Measurements from ENCODE around the gene ARHGEF9.
A peak's percentile ranks its signal among the peaks of the same experiment; 100 is the strongest.

ARHGEF9 gene

DNA sequence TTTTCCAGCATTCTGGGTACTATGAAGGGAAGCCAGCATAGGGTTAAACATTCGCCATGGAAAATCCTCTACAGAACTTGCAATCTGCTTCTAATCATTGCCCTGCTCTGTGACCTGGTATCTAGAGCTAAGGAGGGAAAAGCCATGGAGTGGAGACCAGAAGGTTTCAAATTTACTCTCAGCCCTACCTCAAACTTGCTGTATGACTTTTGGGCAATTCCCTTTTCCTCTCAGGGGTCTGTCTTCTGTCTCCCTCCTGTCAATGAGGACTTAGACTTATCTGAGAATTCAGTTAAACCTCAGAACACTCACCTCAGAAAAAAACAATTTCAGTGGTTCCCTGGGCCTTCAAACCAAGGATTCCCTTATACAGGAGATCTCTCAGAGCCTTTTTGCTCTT, 29.1 kb downstream of the ARHGEF9 start (continued):
- TF ChIP-seq, protein P1, sequence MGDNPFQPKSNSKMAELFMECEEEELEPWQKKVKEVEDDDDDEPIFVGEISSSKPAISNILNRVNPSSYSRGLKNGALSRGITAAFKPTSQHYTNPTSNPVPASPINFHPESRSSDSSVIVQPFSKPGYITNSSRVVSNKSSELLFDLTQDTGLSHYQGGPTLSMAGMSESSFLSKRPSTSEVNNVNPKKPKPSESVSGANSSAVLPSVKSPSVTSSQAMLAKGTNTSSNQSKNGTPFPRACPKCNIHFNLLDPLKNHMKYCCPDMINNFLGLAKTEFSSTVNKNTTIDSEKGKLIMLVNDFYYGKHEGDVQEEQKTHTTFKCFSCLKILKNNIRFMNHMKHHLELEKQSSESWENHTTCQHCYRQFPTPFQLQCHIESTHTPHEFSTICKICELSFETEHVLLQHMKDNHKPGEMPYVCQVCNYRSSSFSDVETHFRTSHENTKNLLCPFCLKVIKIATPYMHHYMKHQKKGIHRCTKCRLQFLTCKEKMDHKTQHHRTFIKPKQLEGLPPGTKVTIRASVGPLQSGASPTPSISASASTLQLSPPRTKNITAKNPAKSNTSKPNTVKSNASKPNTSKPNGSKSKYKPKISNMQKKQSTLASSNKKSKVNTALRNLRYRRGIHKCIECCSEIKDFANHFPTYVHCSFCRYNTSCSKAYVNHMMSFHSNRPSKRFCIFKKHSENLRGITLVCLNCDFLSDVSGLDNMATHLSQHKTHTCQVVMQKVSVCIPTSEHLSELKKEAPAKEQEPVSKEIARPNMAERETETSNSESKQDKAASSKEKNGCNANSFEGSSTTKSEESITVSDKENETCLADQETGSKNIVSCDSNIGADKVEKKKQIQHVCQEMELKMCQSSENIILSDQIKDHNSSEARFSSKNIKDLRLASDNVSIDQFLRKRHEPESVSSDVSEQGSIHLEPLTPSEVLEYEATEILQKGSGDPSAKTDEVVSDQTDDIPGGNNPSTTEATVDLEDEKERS (tag by site-specific recombination; IDR thresholded peaks at IDR 0.05): no peak
- TF ChIP-seq ZNF626 (tag by site-specific recombination; IDR thresholded peaks at IDR 0.05) (no peak), TRIM28 (IDR thresholded peaks at IDR 0.05; ENCODE audit: borderline replicate concordance, low read length) (no peak)

DNA sequence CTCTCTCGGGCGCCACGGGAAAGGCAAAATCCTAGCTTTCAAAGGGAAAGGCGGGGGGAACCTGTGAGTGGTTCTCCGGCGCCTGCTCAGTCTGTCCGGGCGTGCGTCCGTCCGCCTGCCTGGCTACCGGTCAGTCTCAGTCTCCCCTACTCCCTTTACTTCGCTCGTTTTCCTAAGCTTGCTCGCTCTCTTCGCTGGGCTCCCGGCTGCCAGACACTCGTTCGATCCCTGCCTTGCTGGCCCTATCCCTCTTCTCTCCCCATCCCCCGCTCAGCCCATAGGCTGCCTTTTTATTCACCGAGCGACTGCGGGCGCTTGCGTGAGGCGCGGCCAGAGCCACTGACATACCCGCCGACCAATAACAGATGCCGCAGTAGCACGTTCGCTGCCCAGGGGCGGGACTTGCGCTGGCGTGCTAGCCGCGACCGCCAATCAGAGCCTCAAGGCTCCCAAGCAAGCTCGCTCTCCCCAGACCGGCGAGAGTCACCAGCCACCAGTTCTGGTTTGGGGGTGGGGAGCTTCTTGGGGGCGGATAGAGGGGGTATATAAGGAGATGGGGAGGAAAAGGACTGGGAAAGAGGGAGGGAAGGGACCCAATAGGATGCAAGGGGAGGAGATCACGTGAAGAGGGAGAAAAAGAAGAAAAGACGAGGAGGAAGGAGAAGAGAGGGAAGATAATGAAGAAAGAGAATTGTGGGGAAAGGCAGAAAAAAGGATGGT, 30.0 kb downstream of the ARHGEF9 start:
- no peaks in the 10 kb centered on the region for H3K36me3 ChIP-seq (ENCODE audit: control insufficient read depth in 2 of 2, insufficient read depth in 1 of 2, low read length in 2 of 2)
- ChIA-PET CTCF (interaction anchor here (0.7 kb wide), 2 partner anchors 36 to 643 kb away, joined by 3 read pairs; no protein-coding TSS in a partner anchor), POLR2A (interaction anchor here (0.7 to 1.0 kb wide), 6 partner anchors 9 to 1280 kb away, joined by 3 to 4 read pairs (median 3); partner anchors contain the start of genes AMER1 and ZC3H12B)
- H3K4me1 ChIP-seq (ENCODE audit: control insufficient read depth, insufficient read depth, low read length): no peaks in the 10 kb centered on the region
- peaks cover 3% of the 10 kb centered on the region; the same call in 1 of the 2 replicates for H3K9me3 ChIP-seq (ENCODE audit: control insufficient read depth, insufficient read depth, low read depth, low read length)
- peak overlapping the region; percentile 64 for H3K4me3 ChIP-seq (ENCODE audit: low read depth, low read length)
- peak overlapping the region; percentile 75 for H3K27ac ChIP-seq (ENCODE audit: extremely low read depth, low read depth, low read length)
- TF ChIP-seq, protein P2, sequence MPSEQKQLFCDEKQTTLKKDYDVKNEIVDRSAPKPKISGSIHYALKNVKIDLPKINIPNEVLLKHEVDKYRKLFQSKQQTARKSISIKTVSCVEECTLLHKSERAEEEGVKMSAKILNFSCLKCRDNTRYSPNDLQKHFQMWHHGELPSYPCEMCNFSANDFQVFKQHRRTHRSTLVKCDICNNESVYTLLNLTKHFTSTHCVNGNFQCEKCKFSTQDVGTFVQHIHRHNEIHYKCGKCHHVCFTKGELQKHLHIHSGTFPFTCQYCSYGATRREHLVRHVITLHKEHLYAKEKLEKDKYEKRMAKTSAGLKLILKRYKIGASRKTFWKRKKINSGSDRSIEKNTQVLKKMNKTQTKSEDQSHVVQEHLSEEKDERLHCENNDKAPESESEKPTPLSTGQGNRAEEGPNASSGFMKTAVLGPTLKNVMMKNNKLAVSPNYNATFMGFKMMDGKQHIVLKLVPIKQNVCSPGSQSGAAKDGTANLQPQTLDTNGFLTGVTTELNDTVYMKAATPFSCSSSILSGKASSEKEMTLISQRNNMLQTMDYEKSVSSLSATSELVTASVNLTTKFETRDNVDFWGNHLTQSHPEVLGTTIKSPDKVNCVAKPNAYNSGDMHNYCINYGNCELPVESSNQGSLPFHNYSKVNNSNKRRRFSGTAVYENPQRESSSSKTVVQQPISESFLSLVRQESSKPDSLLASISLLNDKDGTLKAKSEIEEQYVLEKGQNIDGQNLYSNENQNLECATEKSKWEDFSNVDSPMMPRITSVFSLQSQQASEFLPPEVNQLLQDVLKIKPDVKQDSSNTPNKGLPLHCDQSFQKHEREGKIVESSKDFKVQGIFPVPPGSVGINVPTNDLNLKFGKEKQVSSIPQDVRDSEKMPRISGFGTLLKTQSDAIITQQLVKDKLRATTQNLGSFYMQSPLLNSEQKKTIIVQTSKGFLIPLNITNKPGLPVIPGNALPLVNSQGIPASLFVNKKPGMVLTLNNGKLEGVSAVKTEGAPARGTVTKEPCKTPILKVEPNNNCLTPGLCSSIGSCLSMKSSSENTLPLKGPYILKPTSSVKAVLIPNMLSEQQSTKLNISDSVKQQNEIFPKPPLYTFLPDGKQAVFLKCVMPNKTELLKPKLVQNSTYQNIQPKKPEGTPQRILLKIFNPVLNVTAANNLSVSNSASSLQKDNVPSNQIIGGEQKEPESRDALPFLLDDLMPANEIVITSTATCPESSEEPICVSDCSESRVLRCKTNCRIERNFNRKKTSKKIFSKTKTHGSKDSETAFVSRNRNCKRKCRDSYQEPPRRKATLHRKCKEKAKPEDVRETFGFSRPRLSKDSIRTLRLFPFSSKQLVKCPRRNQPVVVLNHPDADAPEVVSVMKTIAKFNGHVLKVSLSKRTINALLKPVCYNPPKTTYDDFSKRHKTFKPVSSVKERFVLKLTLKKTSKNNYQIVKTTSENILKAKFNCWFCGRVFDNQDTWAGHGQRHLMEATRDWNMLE (tag by site-specific recombination; conservative IDR thresholded peaks at IDR 0.05; ENCODE audit: low read depth): 0 out of 2 replicates have a peak, but pooled peaks have one; percentile 38
- TF ChIP-seq, protein P3, sequence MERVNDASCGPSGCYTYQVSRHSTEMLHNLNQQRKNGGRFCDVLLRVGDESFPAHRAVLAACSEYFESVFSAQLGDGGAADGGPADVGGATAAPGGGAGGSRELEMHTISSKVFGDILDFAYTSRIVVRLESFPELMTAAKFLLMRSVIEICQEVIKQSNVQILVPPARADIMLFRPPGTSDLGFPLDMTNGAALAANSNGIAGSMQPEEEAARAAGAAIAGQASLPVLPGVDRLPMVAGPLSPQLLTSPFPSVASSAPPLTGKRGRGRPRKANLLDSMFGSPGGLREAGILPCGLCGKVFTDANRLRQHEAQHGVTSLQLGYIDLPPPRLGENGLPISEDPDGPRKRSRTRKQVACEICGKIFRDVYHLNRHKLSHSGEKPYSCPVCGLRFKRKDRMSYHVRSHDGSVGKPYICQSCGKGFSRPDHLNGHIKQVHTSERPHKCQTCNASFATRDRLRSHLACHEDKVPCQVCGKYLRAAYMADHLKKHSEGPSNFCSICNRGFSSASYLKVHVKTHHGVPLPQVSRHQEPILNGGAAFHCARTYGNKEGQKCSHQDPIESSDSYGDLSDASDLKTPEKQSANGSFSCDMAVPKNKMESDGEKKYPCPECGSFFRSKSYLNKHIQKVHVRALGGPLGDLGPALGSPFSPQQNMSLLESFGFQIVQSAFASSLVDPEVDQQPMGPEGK (tag by site-specific recombination; IDR thresholded peaks at IDR 0.05): peak; percentile 77
- TF ChIP-seq ZFP69B (tag by site-specific recombination; IDR thresholded peaks at IDR 0.05): no peak
- TF ChIP-seq, protein P4, sequence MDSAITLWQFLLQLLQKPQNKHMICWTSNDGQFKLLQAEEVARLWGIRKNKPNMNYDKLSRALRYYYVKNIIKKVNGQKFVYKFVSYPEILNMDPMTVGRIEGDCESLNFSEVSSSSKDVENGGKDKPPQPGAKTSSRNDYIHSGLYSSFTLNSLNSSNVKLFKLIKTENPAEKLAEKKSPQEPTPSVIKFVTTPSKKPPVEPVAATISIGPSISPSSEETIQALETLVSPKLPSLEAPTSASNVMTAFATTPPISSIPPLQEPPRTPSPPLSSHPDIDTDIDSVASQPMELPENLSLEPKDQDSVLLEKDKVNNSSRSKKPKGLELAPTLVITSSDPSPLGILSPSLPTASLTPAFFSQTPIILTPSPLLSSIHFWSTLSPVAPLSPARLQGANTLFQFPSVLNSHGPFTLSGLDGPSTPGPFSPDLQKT (IDR thresholded peaks at IDR 0.05; ENCODE audit: borderline replicate concordance, low read depth, low read length): no peak
- TF ChIP-seq ZNF2 (tag by site-specific recombination; IDR thresholded peaks at IDR 0.05): no peak
- TF ChIP-seq ZNF184 (tag by site-specific recombination; IDR thresholded peaks at IDR 0.05): no peak
- TF ChIP-seq HOXA7 (CRISPR knock-in tag; IDR thresholded peaks at IDR 0.05; ENCODE audit: borderline replicate concordance): no peak
- TF ChIP-seq ZNF274 (IDR thresholded peaks at IDR 0.05; ENCODE audit: low read length): no peak
- TF ChIP-seq ZNF274 (tag by site-specific recombination; IDR thresholded peaks at IDR 0.05; ENCODE audit: borderline replicate concordance): no peak
- TF ChIP-seq SALL2 (tag by site-specific recombination; IDR thresholded peaks at IDR 0.05; ENCODE audit: borderline replicate concordance): no peak
- peak; percentile 45; the same call in 1 of the 2 replicates for TF ChIP-seq SP3 (tag by site-specific recombination; IDR thresholded peaks at IDR 0.05)
- TF ChIP-seq ZXDB (tag by site-specific recombination; IDR thresholded peaks at IDR 0.05): no peak
- no peak for TF ChIP-seq ZNF157 (tag by site-specific recombination; IDR thresholded peaks at IDR 0.05)
- no peak for TF ChIP-seq ZNF324 (tag by site-specific recombination; IDR thresholded peaks at IDR 0.05)
- no peak for TF ChIP-seq ZNF560 (tag by site-specific recombination; IDR thresholded peaks at IDR 0.05; ENCODE audit: borderline replicate concordance)
- TF ChIP-seq ZNF16 (tag by site-specific recombination; IDR thresholded peaks at IDR 0.05; ENCODE audit: low read depth): no peak
- no peak for TF ChIP-seq ZFP37 (tag by site-specific recombination; IDR thresholded peaks at IDR 0.05)
- peak; percentile 63; the same call in 1 of the 2 replicates for TF ChIP-seq ZNF366 (tag by site-specific recombination; conservative IDR thresholded peaks at IDR 0.05)
- TF ChIP-seq ZNF501 (tag by site-specific recombination; IDR thresholded peaks at IDR 0.05): no peak
- TF ChIP-seq EGR2 (tag by site-specific recombination; IDR thresholded peaks at IDR 0.05; ENCODE audit: low read depth): peak; percentile 20; the same call in 1 of the 2 replicates
- no peak for TF ChIP-seq MZF1 (tag by site-specific recombination; IDR thresholded peaks at IDR 0.05; ENCODE audit: borderline replicate concordance)
- TF ChIP-seq ZEB2 (tag by site-specific recombination; IDR thresholded peaks at IDR 0.05): no peak
- TF ChIP-seq SP7 (tag by site-specific recombination; IDR thresholded peaks at IDR 0.05): no peak
